HG03108 (cell line): Measurements from ENCODE around the gene SH3PXD2B.
"Not testable (repeated sequence)": the region's sequence is repeated elsewhere in the genome, so short reads cannot be mapped to it uniquely, and the experiment has no call there.

Source experiments
- ATAC-seq: cut with Tn5 transposase; IDR thresholded peaks from one replicate; pipeline ENCODE4 v1.9.1; 2021; ENCODE audit warnings: moderate library complexity; ENCODE audit not compliant: unreplicated experiment

The SH3PXD2B gene

DNA sequence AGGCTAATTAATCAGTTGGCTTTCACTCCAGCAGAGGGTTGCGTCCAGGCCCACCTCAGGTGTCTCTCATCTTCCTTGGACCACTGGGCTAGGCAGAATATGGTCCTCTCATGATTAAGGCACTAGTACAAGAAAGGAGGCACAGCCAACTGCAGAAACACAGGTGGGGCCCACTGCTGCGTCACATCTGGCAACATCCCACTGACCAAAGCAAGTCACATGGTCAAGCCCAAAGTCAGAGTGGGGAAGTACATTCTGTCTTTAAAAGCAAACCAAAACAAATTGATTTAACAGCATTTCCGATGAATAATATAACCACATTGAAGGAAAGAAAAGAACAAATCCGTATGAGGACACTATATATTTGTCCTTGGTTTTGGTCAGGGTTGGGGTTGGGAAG is 142.7 kb downstream of the SH3PXD2B start:
- ATAC-seq = no peak

DNA sequence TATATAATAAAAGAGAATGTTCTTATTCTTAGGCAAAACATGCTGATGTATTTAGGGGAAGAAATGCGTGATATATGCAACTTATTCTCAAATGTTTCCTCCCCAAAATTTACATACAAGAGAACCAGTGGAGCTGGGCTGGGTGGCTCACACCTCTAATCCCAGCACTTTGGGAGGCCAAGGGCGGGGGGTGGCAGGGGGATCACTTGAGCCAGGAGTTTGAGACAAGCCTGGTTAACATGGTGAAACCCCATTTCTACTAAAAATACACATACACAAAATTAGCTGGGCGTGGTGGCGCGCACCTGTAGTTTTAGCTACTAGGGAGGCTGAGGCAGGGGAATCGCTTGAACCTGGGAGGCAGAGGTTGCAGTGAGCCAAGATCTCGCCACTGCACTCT is 143.3 kb downstream of the SH3PXD2B start:
- ATAC-seq = no peak

DNA sequence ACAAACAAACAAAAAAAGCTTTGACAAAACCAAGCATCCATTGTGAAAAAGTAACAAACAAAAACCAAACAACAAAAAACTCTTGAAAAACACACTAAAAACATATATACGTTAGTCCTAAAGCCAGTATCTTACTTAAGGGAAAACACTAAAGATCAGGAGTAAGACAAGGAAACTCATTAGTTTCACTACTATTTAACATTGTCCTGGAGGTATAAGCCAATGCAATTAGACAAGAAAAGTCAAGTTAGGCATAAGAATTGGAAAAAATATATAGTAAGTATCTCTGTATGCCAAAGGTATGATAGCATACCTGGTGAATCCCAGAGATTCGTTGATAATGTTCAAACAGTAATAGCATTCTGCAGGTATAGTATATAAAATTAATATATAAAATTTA is 148.9 kb downstream of the SH3PXD2B start:
- ATAC-seq = no peak

DNA sequence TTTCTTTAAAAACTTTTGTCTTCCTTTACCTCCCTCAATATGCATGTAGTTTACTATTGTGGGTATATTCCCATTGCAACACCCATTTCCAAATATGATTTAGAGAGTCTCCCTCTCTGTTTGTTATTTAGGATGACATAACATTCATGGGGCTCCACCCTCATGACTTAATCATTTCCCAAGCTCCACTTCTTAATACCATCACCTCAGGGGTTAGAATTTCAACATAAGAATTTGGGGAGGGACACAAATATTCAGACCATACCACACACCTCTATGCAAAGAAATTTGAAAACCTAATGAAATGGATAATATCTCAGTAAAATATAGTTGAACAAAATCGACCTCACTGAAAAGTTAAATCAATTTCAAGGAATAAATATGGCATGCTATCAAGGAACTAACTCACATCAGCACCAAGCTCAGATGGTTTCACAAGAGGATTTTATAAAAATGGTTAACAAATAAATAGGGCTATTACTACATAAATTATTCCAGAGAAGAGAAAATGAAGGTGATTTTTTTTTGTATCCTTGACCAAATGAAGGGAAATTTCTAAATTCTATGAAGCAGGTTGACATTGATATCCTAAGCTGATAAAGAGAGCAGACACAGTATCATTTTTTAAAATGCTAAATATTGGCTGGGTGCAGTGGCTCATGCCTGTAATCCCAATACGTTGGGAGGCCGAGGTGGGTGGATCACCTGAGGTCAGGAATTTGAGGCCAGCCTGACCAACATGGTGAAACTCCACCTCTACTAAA is 150.6 kb downstream of the SH3PXD2B start:
- ATAC-seq = no peak

DNA sequence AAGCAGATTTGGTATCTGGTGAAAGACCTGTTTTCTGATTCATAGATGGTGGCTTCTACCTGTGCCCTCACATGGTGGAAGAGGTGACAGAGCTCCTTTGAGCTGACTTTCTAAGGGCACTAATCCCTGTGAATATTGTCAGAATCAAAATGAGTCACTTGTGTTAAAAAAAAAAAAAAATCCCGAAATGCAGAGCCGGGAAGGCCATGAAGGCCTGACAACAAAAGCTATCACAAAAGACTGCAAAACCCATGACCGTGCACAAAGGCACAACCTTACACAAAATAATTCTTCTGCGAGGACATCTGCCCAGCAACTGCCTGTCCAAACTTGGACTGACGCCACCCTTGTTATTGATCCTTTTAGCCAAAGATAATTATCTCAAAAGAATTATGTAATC is 151.2 kb downstream of the SH3PXD2B start:
- no peak for ATAC-seq

DNA sequence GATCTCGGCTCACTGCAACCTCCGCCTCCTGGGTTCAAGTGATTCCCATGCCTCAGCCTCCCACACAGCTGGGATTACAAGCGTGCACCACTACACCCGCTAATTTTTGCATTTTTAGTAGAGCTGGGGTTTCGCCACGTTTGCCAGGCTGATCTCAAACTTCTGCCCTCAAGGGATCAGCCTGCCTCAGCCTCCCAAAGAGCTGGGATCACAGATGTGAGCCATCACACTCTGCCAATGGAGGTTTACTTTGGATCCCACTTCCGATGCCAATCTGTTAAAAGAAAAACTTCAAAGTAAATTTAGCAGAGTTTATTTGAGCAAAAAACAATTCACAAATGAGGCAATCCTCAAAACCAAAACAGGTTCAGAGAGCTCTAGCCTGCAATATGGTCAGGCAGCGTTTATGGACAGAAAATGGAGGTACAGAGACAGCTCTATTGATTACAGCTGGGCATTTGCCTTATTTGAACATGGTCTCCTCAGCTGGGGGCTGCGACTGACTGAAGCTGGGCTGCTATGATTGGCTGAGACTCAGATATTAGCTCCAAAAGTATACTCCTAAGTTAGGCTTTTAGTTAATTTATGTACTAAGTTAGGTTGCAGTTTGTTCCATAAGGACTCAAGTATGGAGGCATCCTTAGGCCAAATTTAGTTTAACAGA is 152.1 kb downstream of the SH3PXD2B start:
- no peak for ATAC-seq

DNA sequence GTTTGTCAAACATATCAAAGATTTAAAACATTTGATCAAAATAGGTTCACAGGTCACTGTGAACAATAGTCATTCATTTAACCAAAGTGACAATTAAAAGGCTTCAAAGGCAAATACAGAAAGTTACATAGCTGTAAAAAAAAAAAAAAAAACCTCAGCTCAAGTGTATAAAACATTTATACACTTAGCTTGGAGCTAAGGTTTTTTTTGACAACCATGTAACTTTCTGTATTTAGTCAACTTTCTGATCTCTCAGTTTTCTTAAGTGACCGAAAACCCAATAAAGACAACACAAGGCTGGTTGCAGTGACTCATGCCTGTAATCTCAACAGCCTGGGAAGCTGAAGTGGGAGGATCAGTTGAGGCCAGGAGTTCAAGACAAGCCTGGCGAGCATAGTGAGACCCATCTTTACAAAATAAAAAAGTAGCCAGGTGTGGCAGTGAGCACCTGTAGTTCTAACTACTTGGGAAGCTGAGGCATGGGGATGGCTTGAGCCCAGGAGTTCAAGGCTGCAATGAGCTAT is 154.3 kb downstream of the SH3PXD2B start:
- ATAC-seq = no peak

DNA sequence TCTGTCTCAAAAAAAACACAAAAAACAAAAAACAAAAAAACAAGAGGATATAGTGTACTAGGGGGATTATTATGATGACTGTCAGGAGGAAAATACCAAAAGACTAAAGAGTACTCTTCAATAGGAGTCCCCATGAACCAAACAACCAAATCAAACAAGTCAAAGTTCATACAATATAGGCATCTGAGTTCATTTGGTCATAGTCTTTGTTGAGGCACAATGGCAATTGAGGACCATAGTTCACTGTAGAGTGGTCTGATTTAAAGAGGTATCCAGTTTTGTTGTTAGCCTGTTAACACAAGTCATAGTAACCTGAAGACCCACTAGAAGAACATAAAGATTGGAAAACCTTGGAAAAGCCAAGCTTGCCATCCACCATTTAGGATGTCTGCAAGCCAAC is 159.5 kb downstream of the SH3PXD2B start:
- ATAC-seq = no peak

DNA sequence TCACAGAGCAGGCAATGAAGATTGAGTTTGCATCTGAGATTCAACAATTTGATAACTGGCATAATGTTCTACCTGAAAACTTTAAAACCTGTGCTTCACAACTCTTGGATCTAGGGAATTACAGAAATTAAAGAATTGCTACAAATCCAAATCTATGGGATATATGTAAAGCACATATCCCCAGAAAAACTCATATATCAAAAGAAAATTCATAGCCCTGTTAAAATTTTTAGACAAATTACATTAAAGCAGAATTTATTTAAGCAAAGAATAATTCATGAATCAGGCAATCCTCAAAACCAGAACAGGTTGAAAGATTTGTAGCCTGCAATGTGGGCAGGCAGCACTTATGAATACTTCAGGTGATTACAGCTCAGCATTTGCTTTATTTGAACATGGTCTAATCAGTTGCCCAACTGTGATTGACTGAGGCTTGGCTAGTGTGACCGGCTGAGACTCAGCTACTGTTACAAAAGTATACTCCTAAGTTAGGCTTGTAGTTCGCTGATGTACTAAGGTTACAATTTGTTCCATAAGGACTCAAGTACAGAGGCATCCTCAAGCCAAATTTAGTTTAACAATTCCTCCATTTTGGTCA is 160.5 kb downstream of the SH3PXD2B start:
- ATAC-seq = no peak

DNA sequence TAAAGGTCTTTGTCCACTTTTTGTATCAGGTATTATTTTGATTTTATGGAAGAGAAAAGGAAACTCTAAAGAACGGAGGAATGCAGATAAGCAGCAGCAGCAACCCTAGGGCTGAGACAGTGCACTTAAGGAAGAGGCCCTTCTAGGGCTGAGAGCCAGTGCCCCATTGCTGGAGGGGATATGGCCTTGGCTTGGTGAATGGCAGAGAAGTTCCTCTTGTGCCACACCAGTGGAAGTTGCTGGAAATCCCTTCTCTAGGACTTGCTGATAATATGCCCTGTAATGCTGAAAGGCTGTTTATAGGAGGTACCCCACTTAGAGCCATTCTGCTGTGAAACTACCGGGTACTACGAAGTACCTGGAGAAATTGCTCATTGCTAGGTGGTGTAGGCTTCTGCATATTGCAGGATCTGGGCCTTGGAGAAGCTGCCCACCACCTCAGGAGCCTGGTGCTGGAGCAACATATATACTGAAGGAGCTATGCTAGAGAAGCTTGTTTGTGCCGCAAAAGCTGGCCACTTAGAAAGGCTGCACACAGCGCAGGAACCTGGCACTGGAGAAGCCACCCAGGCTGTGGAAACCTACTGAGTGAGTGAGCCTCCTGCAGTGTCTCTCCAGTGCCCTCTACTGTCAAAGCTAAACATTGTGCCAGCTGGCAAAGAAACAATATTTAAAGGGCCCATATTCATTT is 161.1 kb downstream of the SH3PXD2B start:
- ATAC-seq = peak; percentile 94

DNA sequence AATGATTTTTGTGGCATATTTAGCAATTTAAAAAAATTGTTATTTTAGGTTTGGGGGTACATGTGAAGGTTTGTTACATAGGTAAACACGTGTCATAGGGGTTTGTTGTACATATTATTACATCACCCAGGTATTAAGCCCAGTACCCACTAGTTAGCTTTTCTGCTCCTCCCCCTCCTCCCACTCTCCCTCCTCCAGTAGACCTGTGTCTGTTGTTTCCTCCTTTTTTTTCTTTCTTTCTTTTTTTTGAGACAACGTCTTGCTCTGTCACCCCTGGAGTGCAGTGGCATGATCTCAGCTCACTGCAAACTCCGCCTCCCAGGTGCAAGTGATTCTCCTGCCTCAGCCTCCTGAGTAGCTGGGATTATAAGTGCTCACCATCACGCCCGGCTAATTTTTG is 162.5 kb downstream of the SH3PXD2B start:
- not testable (repeated sequence) for ATAC-seq

DNA sequence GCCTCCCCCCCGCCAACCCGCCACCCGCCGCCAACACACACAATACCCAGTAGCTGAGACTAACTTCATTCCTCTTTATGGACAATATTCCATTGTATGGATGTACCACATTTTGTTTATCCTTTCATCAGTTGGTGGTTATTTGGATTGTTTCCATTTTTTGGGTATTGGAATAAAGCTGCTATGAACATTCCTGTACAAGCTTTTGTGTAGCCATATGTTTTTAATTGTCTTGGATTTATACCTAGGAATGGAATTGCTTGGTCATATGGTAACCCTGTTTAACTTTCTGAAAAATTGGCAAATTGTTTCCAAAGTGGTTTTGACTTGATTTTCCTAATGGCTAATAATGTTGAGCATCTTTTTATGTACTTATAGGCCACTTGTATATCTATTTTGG is 165.9 kb downstream of the SH3PXD2B start:
- no peak for ATAC-seq

DNA sequence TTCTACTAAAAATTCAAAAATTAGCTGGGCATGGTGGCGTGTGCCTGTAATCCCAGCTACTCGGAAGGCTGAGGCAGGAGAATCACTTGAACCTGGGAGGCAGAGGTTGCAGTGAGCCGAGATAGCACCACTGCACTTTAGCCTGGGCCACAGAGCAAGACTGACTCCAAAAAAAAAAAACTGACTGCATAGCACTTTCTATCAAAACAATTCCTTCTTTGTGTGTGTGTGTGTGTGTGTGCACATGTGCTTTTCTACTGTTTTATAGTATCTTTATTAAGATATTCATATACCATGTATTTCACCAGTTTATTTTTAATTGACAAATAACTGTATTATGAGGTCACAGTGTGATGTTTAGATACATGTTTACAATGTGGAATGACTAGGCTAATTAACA is 167.2 kb downstream of the SH3PXD2B start:
- ATAC-seq = not testable (repeated sequence)

DNA sequence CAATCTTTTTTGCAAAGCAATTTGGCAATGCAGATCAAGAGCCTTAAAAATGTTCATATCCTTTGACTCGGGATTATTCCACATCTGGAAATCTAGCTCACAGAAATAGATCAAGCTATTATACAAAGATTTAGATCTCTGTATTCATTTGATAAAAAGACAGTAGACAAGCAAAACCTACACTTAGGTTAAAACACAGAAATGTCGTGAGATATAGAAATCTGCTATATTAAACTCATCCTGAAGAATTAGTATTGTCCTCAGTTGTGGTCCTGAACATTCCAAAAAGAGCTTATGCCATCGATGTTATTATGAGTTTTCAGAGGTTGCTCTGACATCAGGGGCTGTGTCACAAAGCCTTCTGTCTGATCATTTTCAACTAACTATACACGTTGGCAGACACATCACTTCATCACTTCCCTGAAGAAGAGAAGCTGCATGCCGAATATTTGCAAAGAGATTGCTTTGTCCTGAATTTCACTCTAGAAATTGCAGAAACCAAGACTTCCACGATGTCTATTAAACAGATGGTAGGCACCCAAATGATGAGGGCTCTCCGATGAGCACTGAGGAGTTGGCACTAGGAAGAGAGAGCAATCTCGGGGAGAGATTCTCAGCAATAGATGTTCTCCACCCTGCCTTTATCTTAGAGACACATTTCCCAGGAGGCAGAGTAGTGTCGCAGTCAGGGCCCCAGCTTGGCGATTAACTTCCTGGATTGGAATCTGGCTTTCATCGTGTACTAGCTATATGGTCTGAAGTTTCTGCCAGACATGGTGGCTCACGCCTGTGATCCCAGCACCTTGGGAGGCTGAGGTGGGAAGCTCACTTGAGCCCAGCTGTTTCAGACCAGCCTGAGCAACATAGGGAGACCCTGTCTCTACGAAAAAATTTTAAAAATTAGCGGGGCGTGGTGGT is 168.8 kb downstream of the SH3PXD2B start:
- no peak for ATAC-seq

DNA sequence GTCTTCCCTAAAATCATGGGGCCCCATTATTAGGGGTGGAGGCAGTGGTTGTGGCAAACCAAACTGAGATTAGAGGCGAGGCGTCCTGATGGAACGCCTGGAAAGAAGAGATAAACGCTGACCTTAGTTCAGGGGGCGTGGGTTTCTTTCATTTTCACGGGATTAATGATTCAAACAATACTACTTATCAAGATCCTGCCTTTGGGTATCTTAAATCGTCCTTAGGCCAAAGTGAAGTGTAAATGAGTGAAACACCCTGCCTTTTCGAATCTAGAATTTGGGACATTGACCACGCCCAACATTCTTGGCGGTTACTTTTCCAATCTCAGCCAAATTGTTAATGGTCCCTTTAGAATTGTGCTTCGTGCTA is 169.7 kb downstream of the SH3PXD2B start:
- ATAC-seq = no peak

DNA sequence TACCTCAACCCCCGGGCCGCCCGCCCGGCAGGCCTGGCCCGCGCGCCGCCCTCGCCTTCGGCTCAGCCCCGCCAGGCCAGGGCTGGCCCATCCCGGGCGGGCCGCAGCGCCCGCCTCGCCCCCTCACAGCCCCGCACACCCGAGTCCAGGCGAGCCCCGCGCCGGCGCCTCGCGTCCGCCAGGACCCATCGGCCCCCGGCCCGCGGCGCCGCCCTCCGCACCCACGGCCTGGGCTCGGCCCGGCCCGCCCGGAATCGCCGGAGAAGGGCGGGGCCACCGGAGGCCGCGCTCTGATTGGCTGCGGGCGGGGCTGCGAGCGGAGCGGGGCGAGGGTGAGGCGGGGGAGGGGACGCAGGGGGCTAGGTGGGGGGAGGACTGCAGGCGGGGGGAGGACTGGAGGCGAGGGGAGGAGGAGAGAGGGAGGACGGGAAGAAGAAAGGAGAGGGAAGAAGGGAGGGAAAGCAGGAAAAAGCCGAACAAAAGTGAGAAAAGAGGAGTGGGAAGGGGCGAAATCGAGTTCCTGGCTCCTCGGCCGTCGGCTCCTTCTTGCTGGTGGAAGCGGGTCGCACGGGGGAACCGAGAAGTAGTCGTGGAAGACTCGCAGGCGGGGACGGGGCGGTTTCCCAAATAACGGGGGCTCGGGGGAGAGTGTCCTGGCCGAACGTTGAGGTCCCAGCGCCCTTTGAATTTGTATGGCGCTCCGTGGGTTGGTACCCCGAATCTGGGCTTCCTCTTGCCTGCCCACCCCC is 170.3 kb downstream of the SH3PXD2B start:
- ATAC-seq = peak; percentile 76

DNA sequence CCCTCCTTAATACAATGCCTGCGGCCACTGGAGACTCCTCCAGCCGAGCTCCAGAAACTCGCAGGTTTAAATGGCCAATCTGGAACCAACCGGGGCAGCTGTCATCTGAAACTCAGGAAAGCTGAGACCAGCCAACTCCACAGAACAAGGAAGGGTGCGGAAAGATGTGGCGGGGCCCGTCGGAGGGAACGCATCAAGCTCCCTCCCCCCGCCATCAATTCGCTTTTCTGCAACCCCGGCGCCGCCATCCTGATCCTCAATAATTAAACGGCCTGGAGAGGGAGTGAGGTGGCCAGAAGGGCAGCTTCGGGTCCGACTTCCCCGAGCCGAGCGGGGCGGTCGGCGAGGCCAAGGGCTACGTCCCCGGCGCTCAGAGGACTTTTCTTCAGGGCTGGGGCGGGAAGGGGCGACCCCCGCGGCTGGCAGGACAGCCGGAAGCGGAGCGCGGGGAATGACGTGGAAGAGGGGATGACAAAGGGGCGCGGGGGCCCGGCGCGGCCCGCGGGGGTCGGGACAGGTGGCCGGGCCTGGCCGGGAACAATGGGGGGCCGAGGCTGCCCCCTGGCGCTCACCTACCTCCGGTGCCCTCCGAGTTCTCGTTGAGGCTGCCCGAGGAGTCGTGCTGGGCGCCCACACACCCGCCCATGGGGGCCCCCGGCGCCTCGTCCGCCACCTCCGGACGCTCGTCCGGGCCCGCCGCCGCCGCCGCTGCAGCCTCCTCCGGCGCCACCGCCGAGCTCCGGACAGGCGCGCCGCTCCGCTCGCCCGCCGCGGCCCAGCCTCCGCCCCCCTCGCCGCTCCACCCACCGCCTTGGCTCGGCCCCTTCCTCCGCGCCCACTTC is 171.1 kb downstream of the SH3PXD2B start, which contains the start of gene UBTD2:
Gene UBTD2 (minus strand): TSS at position 745 of the 842 bp plus-strand sequence. CDS start 99 bp downstream, at position 646.
- ATAC-seq = peak; percentile 89

DNA sequence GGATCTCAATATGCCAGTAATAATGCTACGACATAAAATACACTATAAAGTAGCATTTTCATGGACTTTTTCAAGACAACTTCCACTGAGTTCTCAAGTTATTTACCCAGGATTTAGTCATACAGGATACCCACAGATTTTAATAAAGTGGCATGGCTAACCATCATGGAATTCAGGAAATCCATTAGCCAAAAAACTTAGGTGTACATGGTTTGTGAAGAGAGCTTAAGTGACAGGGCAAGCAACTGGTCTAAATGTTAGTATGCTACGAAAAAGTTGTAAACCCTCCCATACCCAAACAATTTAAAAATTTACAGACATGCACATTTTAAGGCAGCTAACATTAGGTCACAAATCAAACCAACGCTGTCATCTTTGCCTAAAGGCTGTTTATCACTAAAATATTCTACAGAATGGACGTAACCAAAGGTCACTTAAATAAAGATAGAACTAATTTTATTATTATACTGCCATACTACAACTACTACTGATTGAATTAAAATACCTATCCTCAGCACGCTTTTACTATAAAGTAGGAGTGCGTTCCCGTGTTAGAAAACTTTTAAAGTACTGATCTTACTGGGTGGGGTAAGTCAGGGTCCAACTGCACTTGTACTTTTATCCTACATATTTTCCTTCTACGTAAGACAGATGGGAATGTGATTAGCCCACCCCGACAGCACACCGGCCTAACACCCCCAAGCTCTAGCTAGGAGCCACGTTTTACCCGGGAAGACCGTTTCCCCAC is 171.9 kb downstream of the SH3PXD2B start:
- ATAC-seq = no peak
